Stimulated activated CD4-positive, alpha-beta T cell treated with anti-CD3 and anti-CD28 coated beads, Interleukin-4, amount 100 ng/mL, for 4 hours (primary cell): ENCODE measurements around the gene CDH13.

Experiments used
- DNase-seq, 2 experiments: peaks; one replicate each; pipeline ENCODE4 v3.0.0-alpha.2; 2020

CDH13 gene

GRCh38 chr16:83651871-83652270 is 1025.1 kb downstream of the CDH13 start:
- no peak for DNase-seq

DNA sequence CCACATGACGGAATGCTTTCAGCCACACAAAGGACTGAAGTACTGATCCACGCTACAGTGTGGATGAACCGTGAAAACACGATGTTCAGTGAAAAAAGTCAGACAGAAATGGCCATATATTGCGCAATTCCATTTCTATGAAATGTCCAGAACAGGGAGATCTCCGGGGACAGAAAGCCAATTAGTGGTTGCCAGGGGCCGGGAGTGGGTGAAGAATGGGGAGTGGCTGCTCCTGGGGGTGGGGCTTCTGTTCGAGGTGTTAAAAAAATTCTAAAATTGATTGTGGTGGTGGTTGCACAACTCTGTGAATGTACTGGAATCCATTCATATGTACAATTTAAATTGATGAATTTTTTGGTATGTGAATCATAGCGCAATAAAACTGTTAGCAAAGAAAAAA is 1026.2 kb downstream of the CDH13 start:
- DNase-seq: no peak

DNA sequence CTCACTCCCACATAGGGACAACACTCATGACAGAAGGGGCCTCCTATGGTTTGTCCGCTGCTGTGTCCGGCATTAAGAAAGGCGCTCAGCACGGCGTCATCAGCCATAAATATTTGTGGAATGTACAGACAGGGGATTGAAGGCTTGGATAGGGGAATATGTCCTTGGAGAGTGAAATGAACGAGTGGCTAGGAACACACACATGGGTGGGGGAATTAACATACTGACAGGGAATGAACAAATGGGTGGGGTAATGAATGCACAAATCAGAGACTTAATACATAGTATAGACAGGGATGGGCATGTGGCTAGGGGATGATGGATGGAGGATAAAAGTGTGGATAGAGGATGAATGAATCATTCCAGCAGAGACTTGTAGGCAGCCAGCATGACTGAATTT is 1027.0 kb downstream of the CDH13 start:
- no peak for DNase-seq

GRCh38 chr16:83660282-83660681 is 1033.5 kb downstream of the CDH13 start:
- DNase-seq: no peak

DNA sequence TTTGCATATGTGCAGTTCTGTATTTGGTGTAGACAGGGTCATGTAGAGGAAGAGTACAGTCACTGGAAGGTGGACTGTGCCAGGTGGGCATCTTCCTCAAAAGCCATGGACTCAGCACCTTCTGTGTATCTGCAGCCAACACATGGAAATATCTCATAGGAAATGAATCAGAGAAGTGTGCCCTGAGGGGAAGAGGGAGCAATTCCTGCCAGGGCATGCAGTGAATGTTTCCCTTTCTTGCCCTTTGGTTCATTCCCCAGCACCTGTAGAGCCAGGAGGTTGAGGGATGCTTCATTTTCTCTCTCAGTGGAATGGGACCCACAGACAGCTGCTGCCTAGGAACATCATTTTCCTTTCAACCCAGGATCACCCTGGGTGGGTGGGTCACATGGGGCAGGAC is 1034.9 kb downstream of the CDH13 start:
- no peak for DNase-seq

DNA sequence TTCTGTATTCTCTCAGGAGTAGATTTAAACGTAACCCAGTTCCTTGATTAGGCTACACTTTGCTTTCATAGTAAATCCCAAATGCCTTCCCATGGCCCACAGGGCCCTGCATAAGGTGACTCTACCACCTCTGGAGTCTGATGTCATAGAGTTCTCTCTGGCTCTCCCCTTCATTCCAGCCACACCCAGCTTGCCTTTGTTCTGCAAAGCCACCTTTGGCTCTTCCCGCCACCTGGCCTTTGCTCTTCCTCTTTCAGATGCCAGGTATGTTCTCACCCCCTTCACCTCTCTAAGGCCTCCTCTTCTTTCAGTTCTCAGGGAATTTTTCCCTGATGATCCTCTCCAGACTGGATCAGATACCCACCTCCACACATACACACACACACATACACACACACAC is 1039.7 kb downstream of the CDH13 start:
- no peak for DNase-seq

- DNase-seq: no peak
Observed at GRCh38 chr16:83669456-83669855, 1042.7 kb downstream of the CDH13 start.

DNA sequence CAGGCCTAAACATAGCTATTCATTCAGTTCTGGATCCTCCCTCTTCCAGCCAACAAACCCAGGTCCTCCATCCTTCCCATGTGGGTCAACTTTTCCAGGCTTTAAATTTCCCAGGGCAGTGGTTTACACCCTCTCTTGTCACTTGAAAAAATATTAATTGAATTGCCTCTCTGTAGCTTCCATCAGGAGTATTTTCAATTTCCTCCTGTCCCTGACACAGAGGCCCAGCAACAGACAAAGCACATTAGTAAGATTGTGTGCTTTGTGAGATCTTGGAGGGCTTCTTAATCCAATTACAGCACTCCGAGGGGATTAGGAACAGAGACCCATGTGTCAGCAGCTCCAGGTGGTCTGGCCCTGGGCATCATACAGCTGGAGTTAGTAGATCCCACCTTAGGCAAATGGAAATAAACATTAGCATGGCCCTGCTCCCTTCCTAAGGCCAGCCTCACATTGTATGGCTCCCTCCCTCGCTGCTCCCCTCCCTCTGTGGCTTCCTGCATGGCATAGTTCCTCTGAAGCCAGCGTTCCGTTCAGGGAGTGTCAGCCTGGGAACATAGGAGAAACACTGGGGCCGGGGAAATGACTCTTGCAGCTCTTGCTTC is 1048.3 kb downstream of the CDH13 start:
- DNase-seq: no peak

- no peak for DNase-seq
Observed at GRCh38 chr16:83676086-83676485, 1049.3 kb downstream of the CDH13 start.

DNA sequence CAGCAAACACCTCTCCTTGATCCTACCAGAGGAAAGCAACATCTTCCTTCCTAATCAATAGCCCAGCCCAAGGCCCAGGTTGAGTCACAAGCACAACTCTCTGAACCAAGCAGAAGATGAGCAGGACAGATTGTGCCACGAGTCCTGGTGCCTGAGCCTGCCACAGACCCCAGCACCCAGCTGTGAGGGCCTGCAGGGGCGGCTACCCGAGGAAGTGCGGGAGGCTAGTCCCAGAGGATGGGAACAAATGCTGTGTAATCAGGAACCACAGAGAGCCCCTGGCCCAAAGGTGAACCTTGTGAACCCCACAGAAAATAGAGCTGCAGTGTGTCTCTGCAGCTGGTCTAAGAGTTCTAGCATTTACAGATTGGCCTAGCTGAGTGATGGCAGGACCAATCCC is 1054.2 kb downstream of the CDH13 start:
- DNase-seq: no peak

GRCh38 chr16:83681381-83681956 is 1054.7 kb downstream of the CDH13 start:
- DNase-seq: no peak

DNA sequence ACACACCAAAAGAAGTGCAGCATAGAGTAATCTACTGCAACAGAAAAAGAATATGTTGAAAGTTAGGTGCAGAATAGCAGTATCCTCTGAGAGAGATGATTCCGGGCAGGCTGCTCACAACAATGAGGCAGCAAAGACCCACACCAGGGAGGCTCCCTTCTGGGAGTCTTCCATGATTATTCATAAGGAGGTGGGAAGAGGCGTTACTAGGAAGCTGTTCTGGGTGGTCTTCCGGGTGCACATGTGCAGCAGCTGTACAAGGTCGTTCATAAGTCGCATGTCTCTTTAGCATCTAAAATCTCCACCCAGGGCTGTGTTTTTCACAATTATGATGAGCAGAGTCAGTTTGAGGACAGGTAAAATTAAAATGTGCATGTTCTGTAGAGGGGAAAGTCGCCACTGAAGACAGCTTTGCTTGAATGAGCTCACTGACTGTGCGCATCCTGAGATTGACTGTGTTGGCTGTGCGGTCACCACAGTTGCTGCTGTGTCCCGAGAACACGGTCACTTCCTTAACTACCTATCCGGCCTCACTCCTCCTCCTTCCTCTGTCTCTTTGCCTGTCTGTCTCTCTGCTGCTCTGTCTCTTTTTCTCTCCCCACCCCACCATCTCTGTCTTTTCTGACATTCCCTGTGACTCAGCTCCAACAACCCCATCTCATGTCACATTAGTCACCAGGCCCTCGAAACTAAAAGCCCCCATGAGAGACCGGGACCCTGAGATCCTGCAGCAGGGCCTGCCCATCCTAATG is 1055.5 kb downstream of the CDH13 start:
- no peak for DNase-seq

GRCh38 chr16:83682868-83683235 is 1056.1 kb downstream of the CDH13 start:
- DNase-seq: no peak

- DNase-seq: no peak
Observed at GRCh38 chr16:83685615-83686165, 1058.9 kb downstream of the CDH13 start.

GRCh38 chr16:83686726-83687125 is 1060.0 kb downstream of the CDH13 start:
- no peak for DNase-seq

- no peak for DNase-seq
Observed at GRCh38 chr16:83689385-83689831, 1062.6 kb downstream of the CDH13 start.

- no peak for DNase-seq
Observed at GRCh38 chr16:83692224-83692623, 1065.5 kb downstream of the CDH13 start.

- DNase-seq: no peak
Observed at GRCh38 chr16:83698964-83699363, 1072.2 kb downstream of the CDH13 start.

- no peak for DNase-seq
Observed at GRCh38 chr16:83699817-83700216, 1073.0 kb downstream of the CDH13 start.

GRCh38 chr16:83700918-83701317 is 1074.1 kb downstream of the CDH13 start:
- no peak for DNase-seq

- peak in 1 of 2 experiments; percentile 1 for DNase-seq
Observed at GRCh38 chr16:83701494-83701893, 1074.7 kb downstream of the CDH13 start.

- no peak for DNase-seq
Observed at GRCh38 chr16:83704656-83705055, 1077.9 kb downstream of the CDH13 start.

GRCh38 chr16:83705856-83706255 is 1079.1 kb downstream of the CDH13 start:
- DNase-seq: no peak

DNA sequence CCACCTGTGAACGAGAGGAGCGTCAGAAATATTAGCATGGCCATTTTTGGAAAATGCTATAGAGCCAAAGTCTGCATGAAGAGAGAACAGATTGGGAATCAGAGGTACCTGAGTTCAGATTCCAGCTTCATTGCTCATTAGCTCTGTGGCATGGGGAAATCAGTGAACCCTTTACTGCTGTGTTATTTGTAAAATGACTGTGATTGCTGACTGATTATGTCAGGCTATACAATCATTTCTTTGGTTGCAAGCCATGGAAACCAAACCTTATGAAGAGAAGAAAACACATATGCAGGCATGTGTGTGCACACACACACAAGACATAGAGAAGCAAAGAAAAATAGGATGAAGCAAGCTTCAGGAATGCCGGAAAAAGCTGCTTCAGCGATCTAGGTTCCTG is 1079.6 kb downstream of the CDH13 start:
- no peak for DNase-seq
